ENCODE results near the gene CACNA1C.

CACNA1C gene

GRCh38 chr12:2226641-2227040 lies 173.9 kb downstream of the CACNA1C start:
- in situ Hi-C loops (cut with MboI; ENCODE audit: low sequenced_read_pairs) = no loop called here

DNA sequence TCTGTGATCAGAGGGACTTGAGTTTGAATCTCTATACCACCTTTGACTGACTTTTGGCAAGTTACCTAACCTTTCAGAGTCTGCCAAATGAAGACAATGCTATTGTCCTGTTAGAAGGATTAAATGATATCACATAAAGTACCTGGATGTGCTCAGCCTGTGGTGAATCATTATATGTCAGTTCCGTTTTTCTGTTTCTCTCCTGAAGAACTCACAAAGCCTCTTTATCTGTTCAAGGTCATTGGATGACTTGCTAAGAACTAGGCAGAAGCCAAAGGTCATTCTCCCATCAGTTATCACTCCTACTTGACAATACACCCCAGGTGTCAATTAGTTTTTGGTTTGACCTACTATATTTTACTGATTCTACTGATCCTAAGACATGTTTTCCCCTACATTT lies 174.6 kb downstream of the CACNA1C start:
- in situ Hi-C loops (cut with MboI; ENCODE audit: low sequenced_read_pairs) = no loop called here

DNA sequence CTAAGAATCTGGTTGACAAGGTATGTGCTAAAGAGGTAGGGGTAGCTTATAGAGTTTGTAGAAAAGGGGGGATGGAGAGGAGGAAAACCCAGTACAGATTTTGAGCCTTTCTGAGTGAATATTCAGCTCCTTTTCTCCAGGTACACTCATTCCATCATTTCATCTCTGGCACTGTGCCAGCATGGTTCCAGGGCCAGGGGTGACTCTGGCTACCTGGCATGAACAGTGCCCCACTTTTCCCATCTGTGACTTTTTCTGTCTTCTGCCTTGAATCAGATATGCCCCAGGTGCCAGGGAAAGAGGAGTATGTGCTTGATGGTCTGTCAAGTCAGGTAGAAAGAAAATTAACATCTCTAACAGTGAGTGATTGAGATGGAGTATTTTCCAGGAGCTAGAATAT lies 175.7 kb downstream of the CACNA1C start:
- in situ Hi-C loops (cut with MboI; ENCODE audit: low sequenced_read_pairs) = no loop called here

DNA sequence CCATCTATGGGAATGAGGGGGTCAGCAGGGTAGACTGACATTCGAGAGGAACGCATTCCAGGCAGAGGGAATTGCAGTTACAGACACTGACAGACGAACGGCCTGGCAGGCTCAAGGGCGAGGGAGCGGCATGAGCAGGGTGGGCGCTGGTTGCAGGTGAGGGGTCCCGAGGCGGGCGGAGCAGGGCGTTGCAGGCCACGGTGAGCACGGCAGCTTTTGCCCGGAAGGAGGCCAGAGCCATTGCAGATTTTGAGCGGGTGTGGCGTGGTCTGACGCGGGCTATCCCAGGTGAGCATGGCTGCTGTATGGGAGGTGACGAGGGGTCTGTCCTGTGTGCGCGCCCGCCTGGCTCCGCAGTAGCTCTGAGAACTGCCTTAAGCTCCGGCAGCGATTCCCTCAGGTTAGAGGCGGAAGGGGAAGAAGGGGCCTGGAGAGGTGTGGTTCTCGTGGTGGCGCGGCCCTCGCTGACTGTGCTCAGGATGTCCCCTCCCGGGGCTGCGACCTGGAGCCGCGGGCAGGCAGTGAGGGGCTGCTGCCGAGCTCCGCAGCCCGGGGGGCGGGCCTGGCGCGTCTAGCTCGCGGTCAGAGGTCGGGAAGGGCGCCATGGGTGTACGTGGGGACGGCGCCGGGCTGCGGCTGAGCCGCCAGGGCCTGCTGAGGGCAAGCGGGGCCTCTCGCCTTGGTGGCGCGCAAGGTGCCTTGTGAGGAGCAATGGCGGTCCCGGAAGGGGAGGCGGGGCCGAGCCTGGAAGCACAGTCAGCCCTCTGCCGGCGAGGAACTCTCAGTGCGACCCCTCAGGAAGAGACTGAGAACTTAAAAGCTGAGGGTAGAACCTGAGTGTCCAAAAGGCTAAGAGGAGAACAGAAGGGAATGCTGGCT lies 177.1 kb downstream of the CACNA1C start:
- in situ Hi-C loops (cut with MboI; ENCODE audit: low sequenced_read_pairs) = no loop called here

GRCh38 chr12:2231011-2231595 lies 178.3 kb downstream of the CACNA1C start:
- in situ Hi-C loops (cut with MboI; ENCODE audit: low sequenced_read_pairs) = no loop called here

DNA sequence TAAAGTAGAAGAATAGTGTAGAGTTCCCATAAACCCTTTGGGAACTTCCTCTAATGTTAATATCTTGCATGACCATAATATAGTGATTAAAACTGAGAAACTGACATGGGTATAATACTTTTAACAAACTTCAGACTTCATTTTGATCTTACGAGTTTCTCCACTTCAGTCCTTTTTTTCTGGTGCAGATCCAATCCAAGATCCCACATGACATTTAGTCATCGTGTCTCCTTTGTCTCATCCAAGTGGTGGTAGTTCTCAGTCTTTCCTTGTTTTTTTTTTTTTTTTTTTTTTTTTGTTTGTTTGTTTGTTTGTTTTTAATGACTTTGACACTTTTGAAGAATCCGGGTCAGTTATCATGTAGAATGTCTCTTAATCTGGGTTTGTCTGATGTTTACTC lies 179.2 kb downstream of the CACNA1C start:
- in situ Hi-C loops (cut with MboI; ENCODE audit: low sequenced_read_pairs) = no loop called here

GRCh38 chr12:2233034-2233433 lies 180.2 kb downstream of the CACNA1C start:
- in situ Hi-C loops (cut with MboI; ENCODE audit: low sequenced_read_pairs) = no loop called here

GRCh38 chr12:2234091-2234490 lies 181.3 kb downstream of the CACNA1C start:
- in situ Hi-C loops (cut with MboI; ENCODE audit: low sequenced_read_pairs) = no loop called here

DNA sequence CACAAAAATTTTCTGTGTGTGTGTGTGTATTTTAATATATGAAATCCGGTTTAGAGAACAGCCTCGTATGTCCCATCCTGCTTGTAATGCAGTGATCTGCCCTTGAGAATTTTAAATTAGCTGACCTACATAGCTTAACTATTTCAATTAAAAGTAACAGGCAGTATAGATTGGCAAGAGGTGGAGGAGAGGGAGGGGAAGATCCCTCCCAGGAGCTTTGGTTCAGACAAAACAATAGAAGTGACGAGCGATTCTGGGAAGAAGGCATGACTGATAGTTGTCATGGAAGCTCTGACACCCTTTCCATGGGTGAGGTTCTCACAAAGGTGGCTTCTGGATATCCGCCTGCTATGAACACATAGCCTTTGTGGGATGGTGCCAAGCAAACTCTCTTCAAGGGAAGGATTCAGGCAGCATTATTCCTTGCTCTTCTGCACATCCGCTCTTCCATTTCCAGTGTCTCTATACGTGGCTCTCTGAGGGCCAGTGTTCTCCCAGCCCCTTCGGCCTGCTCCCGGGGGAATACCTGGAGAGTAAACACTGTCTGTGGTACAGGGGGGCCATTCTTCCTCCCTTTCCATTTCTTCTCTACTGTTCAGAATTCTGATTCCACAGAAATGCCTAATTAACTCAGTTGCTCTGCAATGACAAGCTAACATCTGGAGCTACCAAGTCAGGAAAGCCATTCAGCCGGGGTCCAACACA lies 182.0 kb downstream of the CACNA1C start:
- in situ Hi-C loops (cut with MboI; ENCODE audit: low sequenced_read_pairs) = no loop called here

DNA sequence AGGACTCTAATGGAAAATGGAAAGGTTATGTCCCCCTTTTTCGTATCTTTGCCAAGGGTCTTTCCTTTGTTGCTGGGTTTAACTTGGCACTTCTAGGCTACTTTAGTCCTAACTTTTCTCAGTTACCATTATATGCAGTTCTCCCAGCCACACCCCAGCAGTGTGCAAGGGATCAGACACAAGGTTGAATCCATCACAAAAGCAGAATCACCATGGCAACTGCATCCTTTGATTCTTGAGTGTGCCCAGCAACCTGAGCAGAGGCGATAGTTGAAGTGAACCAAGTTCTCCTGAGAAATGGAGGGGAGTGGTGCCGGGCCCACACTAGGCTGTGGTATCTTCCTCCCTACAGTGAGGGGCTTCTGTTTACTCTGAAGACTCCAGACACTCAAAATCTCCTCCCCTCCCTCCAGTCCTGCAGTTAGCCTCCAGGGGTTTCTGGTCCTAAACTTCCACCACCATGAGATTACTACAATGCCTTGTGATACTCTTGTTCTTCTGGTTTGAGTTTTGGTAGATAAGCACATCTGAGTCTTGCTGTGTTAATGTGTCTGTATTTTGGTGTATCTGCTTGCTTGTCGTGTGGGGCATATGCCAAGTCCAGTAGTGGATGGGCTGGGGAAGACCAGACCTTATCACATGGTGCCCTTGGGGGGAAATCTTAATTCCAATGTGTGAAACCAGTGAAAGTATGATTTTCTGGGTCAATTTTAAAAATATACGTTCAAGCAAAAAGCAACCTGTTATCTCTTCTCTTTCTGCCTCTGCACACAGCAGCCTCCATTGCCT lies 183.9 kb downstream of the CACNA1C start:
- in situ Hi-C loops (cut with MboI; ENCODE audit: low sequenced_read_pairs) = no loop called here

DNA sequence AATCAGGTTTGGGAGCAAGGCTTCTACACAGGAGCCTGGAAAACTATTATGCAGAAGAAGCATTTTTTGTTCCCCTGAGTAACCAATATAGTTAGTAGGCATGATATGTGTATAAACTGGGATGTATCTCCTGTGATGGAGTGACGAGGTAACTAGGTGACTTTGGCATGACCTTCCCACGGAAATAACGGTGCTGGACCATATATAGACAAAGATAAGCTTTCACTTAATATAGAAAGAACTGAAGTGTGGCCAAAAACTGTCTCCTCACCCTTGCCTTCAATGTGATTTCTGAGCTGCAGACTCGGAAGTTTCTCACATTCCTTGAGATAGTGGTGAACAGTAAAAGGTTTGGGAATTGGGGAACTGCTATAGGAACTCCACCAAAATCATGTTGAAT lies 185.3 kb downstream of the CACNA1C start:
- in situ Hi-C loops (cut with MboI; ENCODE audit: low sequenced_read_pairs) = no loop called here

- in situ Hi-C loops (cut with MboI; ENCODE audit: low sequenced_read_pairs) = no loop called here
Observed at GRCh38 chr12:2239381-2239871, 186.6 kb downstream of the CACNA1C start.

- in situ Hi-C loops (cut with MboI; ENCODE audit: low sequenced_read_pairs) = no loop called here
Observed at GRCh38 chr12:2240390-2240789, 187.6 kb downstream of the CACNA1C start.

DNA sequence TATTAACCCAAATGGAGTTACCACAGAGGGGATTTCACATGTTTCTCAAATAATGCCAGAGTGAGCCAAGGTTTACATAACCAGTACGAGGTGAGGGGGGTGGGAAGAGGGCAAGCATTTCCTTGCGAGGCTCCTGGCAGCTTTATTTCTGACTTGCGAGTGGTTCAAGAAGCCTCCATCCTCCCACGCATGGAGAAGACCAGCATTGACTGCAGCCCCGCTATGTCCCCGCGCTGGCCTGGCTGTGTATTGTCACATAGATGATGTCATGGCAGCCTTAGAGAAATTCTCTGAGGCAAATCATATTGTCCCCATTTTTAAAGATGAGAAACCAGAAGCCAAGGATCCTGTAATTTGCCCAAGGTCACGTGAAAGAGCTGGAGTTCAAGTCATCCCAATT lies 188.2 kb downstream of the CACNA1C start:
- in situ Hi-C loops (cut with MboI; ENCODE audit: low sequenced_read_pairs) = no loop called here

GRCh38 chr12:2242216-2242615 lies 189.4 kb downstream of the CACNA1C start:
- in situ Hi-C loops (cut with MboI; ENCODE audit: low sequenced_read_pairs) = no loop called here

GRCh38 chr12:2242816-2243215 lies 190.0 kb downstream of the CACNA1C start:
- in situ Hi-C loops (cut with MboI; ENCODE audit: low sequenced_read_pairs) = no loop called here

GRCh38 chr12:2243275-2243674 lies 190.5 kb downstream of the CACNA1C start:
- in situ Hi-C loops (cut with MboI; ENCODE audit: low sequenced_read_pairs) = no loop called here

DNA sequence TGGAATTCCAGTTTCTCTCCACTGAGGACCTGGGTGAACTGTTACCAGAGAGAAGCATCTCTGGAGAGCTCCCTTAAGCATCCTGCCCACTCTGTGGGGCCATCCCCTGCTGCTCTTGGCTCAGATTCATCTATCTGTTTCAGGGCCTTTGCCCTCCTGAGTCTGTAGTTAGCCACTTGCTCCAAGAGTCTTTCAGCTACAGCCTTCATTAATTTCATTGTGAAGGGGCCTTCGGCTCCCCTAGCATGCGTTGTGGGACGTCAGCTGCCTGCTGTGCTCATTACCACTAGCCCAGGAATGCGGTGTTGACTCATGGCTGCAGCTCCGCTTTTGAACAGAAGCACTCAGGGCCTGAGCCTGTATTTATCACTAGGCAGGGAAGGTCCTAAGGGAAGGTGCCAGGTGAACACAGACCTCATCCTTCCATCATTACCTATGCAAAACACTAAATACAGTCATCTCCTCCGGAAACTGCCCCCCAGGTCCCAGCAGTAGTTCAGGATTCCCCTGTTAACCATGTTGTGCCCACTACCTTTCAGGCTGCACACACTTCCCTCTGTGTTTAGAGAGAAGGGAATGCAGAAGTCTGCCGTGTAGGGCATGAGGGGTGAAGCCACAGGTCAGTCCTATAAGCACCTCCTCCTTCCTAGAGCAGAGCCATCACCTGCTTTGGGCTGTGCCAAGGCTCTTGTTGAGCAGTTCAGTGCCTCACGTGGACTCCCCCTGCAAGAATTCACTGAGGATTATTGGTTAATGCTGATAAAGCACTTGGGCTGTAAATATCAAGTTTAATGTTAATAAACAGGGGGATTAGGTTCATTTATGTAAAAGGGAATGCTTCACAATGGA lies 191.4 kb downstream of the CACNA1C start:
- in situ Hi-C loops (cut with MboI; ENCODE audit: low sequenced_read_pairs) = no loop called here

DNA sequence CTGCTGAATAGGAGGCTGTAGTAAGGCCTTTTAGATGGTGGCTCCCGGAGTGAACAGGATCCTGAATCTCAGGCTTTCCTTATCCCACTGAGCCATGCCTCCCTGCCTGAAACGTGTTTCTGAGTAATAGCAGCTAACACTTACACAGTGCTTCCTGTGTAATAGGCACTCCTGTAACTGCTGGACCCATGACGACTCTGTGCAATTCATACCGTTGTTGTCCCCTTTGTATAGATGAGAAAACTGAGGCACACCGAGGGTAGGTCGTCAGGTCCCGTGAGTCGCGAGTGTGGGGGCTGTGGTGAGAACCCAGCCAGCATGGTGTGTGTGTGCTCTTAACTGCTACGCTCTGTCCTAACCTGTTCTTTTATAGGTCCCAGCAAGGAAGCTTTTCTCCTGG lies 193.6 kb downstream of the CACNA1C start:
- in situ Hi-C loops (cut with MboI; ENCODE audit: low sequenced_read_pairs) = no loop called here

DNA sequence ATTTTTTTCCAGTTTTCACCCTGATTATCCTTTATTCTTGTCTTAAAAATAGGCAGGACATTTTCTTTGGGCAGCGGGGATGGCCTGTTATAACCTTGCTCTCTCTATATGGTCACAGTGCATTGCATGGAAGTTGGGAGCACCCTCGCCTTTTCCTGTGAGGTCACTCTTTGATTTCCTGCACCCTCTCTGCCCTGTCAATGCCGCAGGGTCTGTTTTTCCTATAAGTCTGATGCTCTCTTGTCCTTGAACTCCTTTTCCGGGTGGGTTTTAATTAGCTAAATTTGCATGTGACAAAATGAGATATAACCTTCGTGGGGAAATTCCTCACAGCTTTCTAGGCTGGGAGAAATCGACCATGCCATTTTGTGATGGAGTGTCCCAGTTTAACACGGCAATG lies 194.3 kb downstream of the CACNA1C start:
- in situ Hi-C loops (cut with MboI; ENCODE audit: low sequenced_read_pairs) = no loop called here

Measured in HL-60/S4 treated with phorbol 12-myristate 13-acetate at 8.2 ng/mL for 4 days and 3 days (cell line).